OCI-LY3 (cell line): Measurements from ENCODE around the gene CARS2.

Experiments used
- CTCF ChIP-seq: fragments of 200-600, 300-600 bp; sonication (generic); IDR thresholded peaks from 2 replicates; pipeline ENCODE4 v1.5.1; 2014; ENCODE audit warnings: antibody characterized with exemption, low read length, low read depth
- EZH2phosphoT487 ChIP-seq: fragments of 200-600 bp; shearing (Covaris generic); IDR thresholded peaks from 2 replicates; pipeline ENCODE4 v1.6.1; 2018; ENCODE audit warnings: antibody characterized with exemption, mixed run types, low read depth

GRCh38 chr13:110712849-110713641 is 7.1 kb upstream of the CARS2 start:
- no peak for TF ChIP-seq CTCF
- TF ChIP-seq EZH2phosphoT487, result no peak
